Measurements from ENCODE around the gene STK11. TPM values are rescaled to one million over a fixed set of nuclear protein-coding genes. Genes with fewer than 3 reads are reported as not detected.
"Not testable (repeated sequence)": the region's sequence is repeated elsewhere in the genome, so short reads cannot be mapped to it uniquely, and the experiment has no call there.

Gene STK11
- polyA plus RNA-seq, 1 donor from 2014 or later, result 14.9 TPM

- Mint-ChIP-seq H3K4me1 (peaks cover 10 to 12% (median 11%) of the 10 kb centered on the region in 3 donors), H3K9me3 (no peaks in the 10 kb centered on the region), H3K36me3 (no peaks in the 10 kb centered on the region), H3K27me3 (peaks cover 1% of the 10 kb centered on the region), H3K27ac (peak overlapping the region in 1 of 3 donors; percentile 72), H3K4me3 (peak overlapping the region in 1 of 4 donors; percentile 38)
Observed at GRCh38 chr19:1177322-1178114, 28.1 kb upstream of the STK11 start.

GRCh38 chr19:1181606-1182005 is 24.0 kb upstream of the STK11 start:
- H3K36me3 Mint-ChIP-seq, result no peaks in the 10 kb centered on the region
- H3K27ac Mint-ChIP-seq, result no peak overlapping the region
- H3K27me3 Mint-ChIP-seq, result peaks cover 1% of the 10 kb centered on the region
- peak overlapping the region in 2 of 4 donors; percentile 35 to 50 for H3K4me3 Mint-ChIP-seq
- no peaks in the 10 kb centered on the region for H3K9me3 Mint-ChIP-seq
- H3K4me1 Mint-ChIP-seq, result peaks cover 5 to 11% (median 10%) of the 10 kb centered on the region in 3 donors

GRCh38 chr19:1182068-1182467 is 23.5 kb upstream of the STK11 start:
- Mint-ChIP-seq H3K4me1 (peaks cover 5 to 11% (median 10%) of the 10 kb centered on the region in 3 donors), H3K9me3 (no peaks in the 10 kb centered on the region), H3K27ac (no peak overlapping the region), H3K36me3 (no peaks in the 10 kb centered on the region), H3K4me3 (peak overlapping the region in 1 of 4 donors; percentile 86), H3K27me3 (peaks cover 1% of the 10 kb centered on the region)

- H3K36me3 Mint-ChIP-seq, result no peaks in the 10 kb centered on the region
- peaks cover 5 to 11% (median 10%) of the 10 kb centered on the region in 3 donors for H3K4me1 Mint-ChIP-seq
- H3K27me3 Mint-ChIP-seq, result peaks cover 1% of the 10 kb centered on the region
- H3K4me3 Mint-ChIP-seq, result no peak overlapping the region
- H3K9me3 Mint-ChIP-seq, result no peaks in the 10 kb centered on the region
- H3K27ac Mint-ChIP-seq, result no peak overlapping the region
Observed at GRCh38 chr19:1182727-1183126, 22.9 kb upstream of the STK11 start.

GRCh38 chr19:1183543-1184172 is 21.9 kb upstream of the STK11 start:
- H3K36me3 Mint-ChIP-seq, result no peaks in the 10 kb centered on the region
- H3K27ac Mint-ChIP-seq, result no peak overlapping the region

GRCh38 chr19:1189419-1189818 is 16.2 kb upstream of the STK11 start:
- Mint-ChIP-seq H3K4me1 (peaks cover 0 to 2% (median 0%) of the 10 kb centered on the region in 3 donors), H3K27ac (peak overlapping the region in 1 of 3 donors; percentile 82), H3K36me3 (no peaks in the 10 kb centered on the region), H3K4me3 (no peak overlapping the region), H3K27me3 (no peaks in the 10 kb centered on the region), H3K9me3 (no peaks in the 10 kb centered on the region)

More at GRCh38 chr19:1183543-1184172, 21.9 kb upstream of the STK11 start:
- Mint-ChIP-seq H3K9me3 (no peaks in the 10 kb centered on the region), H3K4me1 (peaks cover 5 to 11% (median 10%) of the 10 kb centered on the region in 3 donors), H3K4me3 (no peak overlapping the region), H3K27me3 (peaks cover 1% of the 10 kb centered on the region)

- Mint-ChIP-seq H3K27me3 (no peaks in the 10 kb centered on the region), H3K36me3 (no peaks in the 10 kb centered on the region), H3K27ac (no peak overlapping the region), H3K4me1 (peaks cover 0 to 4% (median 3%) of the 10 kb centered on the region in 3 donors), H3K9me3 (no peaks in the 10 kb centered on the region), H3K4me3 (no peak overlapping the region)
Observed at GRCh38 chr19:1199531-1199930, 6.0 kb upstream of the STK11 start.

- Mint-ChIP-seq H3K27ac (peak overlapping the region in 1 of 3 donors; percentile 21), H3K4me3 (peak overlapping the region in 1 of 4 donors; percentile 12)
- not testable (repeated sequence) for H3K27me3 Mint-ChIP-seq, H3K4me1 Mint-ChIP-seq, H3K36me3 Mint-ChIP-seq, H3K9me3 Mint-ChIP-seq
Observed at GRCh38 chr19:1200614-1201013, 5.0 kb upstream of the STK11 start.

- Mint-ChIP-seq H3K4me3 (peak overlapping the region; percentile 89 to 99 (median 98)), H3K27me3 (no peaks in the 10 kb centered on the region), H3K27ac (peak overlapping the region; percentile 94 to 96 (median 94)), H3K9me3 (no peaks in the 10 kb centered on the region), H3K4me1 (peaks cover 3 to 12% (median 8%) of the 10 kb centered on the region in 3 donors), H3K36me3 (no peaks in the 10 kb centered on the region)
Observed at GRCh38 chr19:1206150-1206863, 729 bp downstream of the STK11 start.

GRCh38 chr19:1206864-1207450 is 1.4 kb downstream of the STK11 start:
- H3K4me1 Mint-ChIP-seq, result peaks cover 3 to 12% (median 12%) of the 10 kb centered on the region in 3 donors
- H3K4me3 Mint-ChIP-seq, result peak overlapping the region; percentile 89 to 99 (median 98)
- H3K27ac Mint-ChIP-seq, result peak overlapping the region; percentile 94 to 96 (median 94)
- H3K27me3 Mint-ChIP-seq, result no peaks in the 10 kb centered on the region
- H3K36me3 Mint-ChIP-seq, result no peaks in the 10 kb centered on the region
- H3K9me3 Mint-ChIP-seq, result no peaks in the 10 kb centered on the region

- not testable (repeated sequence) for H3K27me3 Mint-ChIP-seq, H3K27ac Mint-ChIP-seq, H3K9me3 Mint-ChIP-seq, H3K36me3 Mint-ChIP-seq
- peaks cover 7 to 18% (median 16%) of the 10 kb centered on the region in 3 donors for H3K4me1 Mint-ChIP-seq
- peak overlapping the region in 1 of 4 donors; percentile 49 for H3K4me3 Mint-ChIP-seq
Observed at GRCh38 chr19:1208830-1209229, 3.3 kb downstream of the STK11 start.

GRCh38 chr19:1210227-1210538 is 4.6 kb downstream of the STK11 start:
- Mint-ChIP-seq H3K27ac (no peak overlapping the region), H3K4me1 (peaks cover 12 to 23% (median 21%) of the 10 kb centered on the region in 3 donors), H3K27me3 (no peaks in the 10 kb centered on the region), H3K9me3 (no peaks in the 10 kb centered on the region), H3K36me3 (peaks cover 2% of the 10 kb centered on the region), H3K4me3 (peak overlapping the region in 2 of 4 donors; percentile 28 to 61)

- Mint-ChIP-seq H3K9me3 (no peaks in the 10 kb centered on the region), H3K27me3 (no peaks in the 10 kb centered on the region), H3K4me1 (peaks cover 12 to 22% (median 21%) of the 10 kb centered on the region in 3 donors), H3K27ac (peak overlapping the region in 1 of 3 donors; percentile 59), H3K36me3 (peaks cover 2% of the 10 kb centered on the region), H3K4me3 (peak overlapping the region in 2 of 4 donors; percentile 37 to 42)
Observed at GRCh38 chr19:1211494-1212234, 6.1 kb downstream of the STK11 start.
